HepG2 (cell line): ENCODE data around the gene PHKA1. TPM values are rescaled to one million over a fixed set of nuclear protein-coding genes. Genes with fewer than 3 reads are reported as not detected.

ENCODE experiments used
- GABPB1 ChIP-seq: IDR thresholded peaks from 2 replicates; pipeline ENCODE4 v1.6.1; 2016; ENCODE audit warnings: mild to moderate bottlenecking, missing genetic modification reagents, moderate library complexity, missing compliant biosample characterization
- RBFOX2 ChIP-seq: fragments of 200-400 bp; formaldehyde crosslinking; IDR thresholded peaks from 2 replicates; pipeline ENCODE4 v1.6.1; 2017; ENCODE audit warnings: low read depth, mild to moderate bottlenecking, low read length
- RBM39 ChIP-seq: fragments of 200-400 bp; formaldehyde crosslinking; IDR thresholded peaks from one replicate; pipeline ENCODE4 v1.6.1; 2018; ENCODE audit warnings: antibody characterized with exemption, mild to moderate bottlenecking, low read depth, low read length; ENCODE audit not compliant: poor library complexity, severe bottlenecking
- RXRB ChIP-seq: IDR thresholded peaks from 2 replicates; pipeline ENCODE4 v1.6.1; 2016; ENCODE audit warnings: borderline replicate concordance, missing genetic modification reagents, missing compliant biosample characterization
- SALL1 ChIP-seq: sonication (generic); formaldehyde crosslinking; IDR thresholded peaks from 2 replicates; pipeline ENCODE4 v1.8.0; 2022; ENCODE audit warnings: mild to moderate bottlenecking, missing genetic modification reagents
- UBTF ChIP-seq: sonication (generic); formaldehyde crosslinking; IDR thresholded peaks from 2 replicates; pipeline ENCODE4 v1.4.0; 2020; ENCODE audit warnings: mild to moderate bottlenecking, missing genetic modification reagents
- ZFP91 ChIP-seq: sonication (generic); formaldehyde crosslinking; IDR thresholded peaks from 2 replicates; pipeline ENCODE4 v1.9.0; 2022; ENCODE audit warnings: missing genetic modification reagents, mild to moderate bottlenecking, borderline replicate concordance
- ZNF317 ChIP-seq: sonication (generic); formaldehyde crosslinking; IDR thresholded peaks from 2 replicates; pipeline ENCODE4 v1.5.0; 2020; ENCODE audit warnings: mild to moderate bottlenecking, missing genetic modification reagents
- ZNF501 ChIP-seq: sonication (generic); formaldehyde crosslinking; IDR thresholded peaks from 2 replicates; pipeline ENCODE4 v1.5.1; 2020; ENCODE audit warnings: mild to moderate bottlenecking, moderate library complexity, missing genetic modification reagents
- ZNF574 ChIP-seq: sonication (generic); formaldehyde crosslinking; IDR thresholded peaks from 2 replicates; pipeline ENCODE4 v1.4.0; 2020; ENCODE audit warnings: missing genetic modification reagents
- ZNF646 ChIP-seq: sonication (generic); formaldehyde crosslinking; IDR thresholded peaks from 2 replicates; pipeline ENCODE4 v1.9.0; 2021; ENCODE audit warnings: mild to moderate bottlenecking, missing genetic modification reagents
- ZNF777 ChIP-seq: sonication (generic); formaldehyde crosslinking; IDR thresholded peaks from 2 replicates; pipeline ENCODE4 v1.4.0; 2020; ENCODE audit warnings: missing genetic modification reagents
- polyA plus RNA-seq, 8 experiments: library from polyadenylated mRNA; depleted of rRNA in 3 of 8; stranded (reverse) in 7 of 8; unstranded in 1 of 8; fragments of >200 nt; fragmentation: Illumina TruSeq in 4 of 8; extraction: Trizol in 4 of 8; gene quantifications; 2 replicates each; pipeline versions ENCODE4 v1.2.1 to v1.2.3, GENCODE V29; 2011 to 2016; ENCODE audit warnings: low read depth in 4 of 8, missing spikeins in 1 of 8, mixed read lengths in 1 of 8; ENCODE audit not compliant: insufficient read depth in 1 of 8
- total RNA-seq, 5 experiments: library from RNA; depleted of rRNA; stranded (reverse); fragments of >200 nt; fragmentation: Illumina TruSeq; extraction: Trizol; gene quantifications; 2 replicates each; pipeline ENCODE4 v1.2.3, GENCODE V29; 2016; ENCODE audit warnings: low read depth in 1 of 5

PHKA1 gene
- total and polyA plus RNA-seq, 2 of the 13 experiments (the other 11 are each of a cell fraction or from before 2014, with no cell fraction given) = 5.4 to 6.6 TPM

- TF ChIP-seq UBTF (CRISPR knock-in tag) (peak; percentile 74; the same call in 1 of the 2 replicates), ZNF574 (peak; percentile 15; the same call in 1 of the 2 replicates), ZNF646 (CRISPR knock-in tag) (peak; percentile 76), ZNF317 (CRISPR knock-in tag) (peak; percentile 23; the same call in 1 of the 2 replicates), RBM39 (peak; percentile 36), RXRB (peak; percentile 12; the same call in 1 of the 2 replicates), ZNF777 (CRISPR knock-in tag) (peak; percentile 60), SALL1 (CRISPR knock-in tag) (0 out of 2 replicates have a peak, but pooled peaks have one; percentile 21), GABPB1 (CRISPR knock-in tag) (peak; percentile 49; the same call in 1 of the 2 replicates), RBFOX2 (peak; percentile 74), ZNF501 (0 out of 2 replicates have a peak, but pooled peaks have one; percentile 27), ZFP91 (CRISPR knock-in tag) (peak; percentile 35; the same call in 1 of the 2 replicates)
Measured at GRCh38 chrX:72713599-72714477, at the start of gene PHKA1 (continued).
